Stomach (tissue), 4 donors: Measurements from ENCODE around the gene ASXL3.

Experiments
- EP300 ChIP-seq: sonication (generic); formaldehyde crosslinking; IDR thresholded peaks from one replicate; pipeline ENCODE4 v1.6.1; 2017; ENCODE audit warnings: antibody characterized with exemption
- POLR2AphosphoS5 ChIP-seq, 3 donors: sonication (generic); formaldehyde crosslinking; IDR thresholded peaks; one replicate each; pipeline ENCODE4 v1.6.1; 2016; ENCODE audit warnings: antibody characterized with exemption in 3 of 3
- TF ChIP-seq, protein P1 (sequence below), 7 experiments: fragments of 450-650 bp in 4 of 7; fragments of 200-600 bp in 3 of 7; sonication (generic) in 3 of 7; IDR thresholded peaks; one replicate each; pipeline ENCODE4 v1.5.1; 2016 to 2019; ENCODE audit warnings: antibody characterized with exemption in 7 of 7, control low read depth in 2 of 7, mild to moderate bottlenecking in 1 of 7

DNA sequence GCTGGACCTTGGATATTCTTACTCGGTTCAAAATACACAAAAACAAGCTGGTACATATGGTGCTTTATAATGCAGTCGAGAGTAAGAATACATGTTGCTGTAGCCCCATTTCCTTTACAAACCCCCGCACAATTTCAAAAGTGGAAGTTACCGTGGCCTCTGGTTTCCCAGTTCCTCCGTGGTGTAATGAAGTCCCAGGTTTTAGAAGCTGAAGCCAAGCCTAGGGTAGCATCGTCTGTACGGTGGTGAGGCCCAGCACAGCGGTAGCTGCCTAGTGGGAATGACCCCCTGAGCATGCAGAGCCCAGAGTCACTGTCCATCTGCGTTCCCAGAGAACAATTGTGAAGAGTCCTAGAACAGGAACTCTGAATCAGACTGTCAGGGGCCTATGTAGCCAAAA lies 171.8 kb downstream of the ASXL3 start:
- TF ChIP-seq, protein P1, sequence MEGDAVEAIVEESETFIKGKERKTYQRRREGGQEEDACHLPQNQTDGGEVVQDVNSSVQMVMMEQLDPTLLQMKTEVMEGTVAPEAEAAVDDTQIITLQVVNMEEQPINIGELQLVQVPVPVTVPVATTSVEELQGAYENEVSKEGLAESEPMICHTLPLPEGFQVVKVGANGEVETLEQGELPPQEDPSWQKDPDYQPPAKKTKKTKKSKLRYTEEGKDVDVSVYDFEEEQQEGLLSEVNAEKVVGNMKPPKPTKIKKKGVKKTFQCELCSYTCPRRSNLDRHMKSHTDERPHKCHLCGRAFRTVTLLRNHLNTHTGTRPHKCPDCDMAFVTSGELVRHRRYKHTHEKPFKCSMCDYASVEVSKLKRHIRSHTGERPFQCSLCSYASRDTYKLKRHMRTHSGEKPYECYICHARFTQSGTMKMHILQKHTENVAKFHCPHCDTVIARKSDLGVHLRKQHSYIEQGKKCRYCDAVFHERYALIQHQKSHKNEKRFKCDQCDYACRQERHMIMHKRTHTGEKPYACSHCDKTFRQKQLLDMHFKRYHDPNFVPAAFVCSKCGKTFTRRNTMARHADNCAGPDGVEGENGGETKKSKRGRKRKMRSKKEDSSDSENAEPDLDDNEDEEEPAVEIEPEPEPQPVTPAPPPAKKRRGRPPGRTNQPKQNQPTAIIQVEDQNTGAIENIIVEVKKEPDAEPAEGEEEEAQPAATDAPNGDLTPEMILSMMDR (IDR thresholded peaks at IDR 0.05): no peak
- TF ChIP-seq EP300 (no peak), POLR2AphosphoS5 (IDR thresholded peaks at IDR 0.05) (no peak)
